Activated CD8-positive, alpha-beta T cell treated with anti-CD3 and anti-CD28 coated beads for 36 hours (primary cell): ENCODE data around the gene RCOR3. TPM values are rescaled to one million over a fixed set of nuclear protein-coding genes. Genes with fewer than 3 reads are reported as not detected.

Experiments
- ATAC-seq: fragments of 200-7000 bp; cut with Tn5 transposase; one replicate; pipeline ENCODE4 v1.10.0; 2021; ENCODE audit warnings: mild to moderate bottlenecking, moderate library complexity
- CTCF ChIA-PET: fragments of 350-600 bp; sonication (Branson Sonifier 250); formaldehyde crosslinking; loops from one replicate; lab custom pipeline; 2021; ENCODE audit warnings: antibody characterized with exemption; lab: Charles Lee
- POLR2A ChIA-PET: fragments of 350-600 bp; sonication (Branson Sonifier 250); formaldehyde crosslinking; loops from one replicate; lab custom pipeline; 2021; ENCODE audit warnings: antibody characterized with exemption; lab: Charles Lee
- DNase-seq: peaks from one replicate; pipeline ENCODE4 v3.0.0-alpha.2; 2020
- H3K27ac Mint-ChIP-seq: one replicate; pipeline ENCODE4 v1.8.0; 2021; ENCODE audit warnings: mild to moderate bottlenecking, mixed read lengths
- H3K27me3 Mint-ChIP-seq: one replicate; pipeline ENCODE4 v1.8.0; 2021; ENCODE audit warnings: mixed read lengths
- H3K36me3 Mint-ChIP-seq: one replicate; pipeline ENCODE4 v1.8.0; 2021; ENCODE audit warnings: low read depth, mixed read lengths
- H3K4me1 Mint-ChIP-seq: one replicate; pipeline ENCODE4 v1.8.0; 2021; ENCODE audit warnings: low read depth, mixed read lengths
- H3K4me3 Mint-ChIP-seq: one replicate; pipeline ENCODE4 v1.8.0; 2021; ENCODE audit warnings: mild to moderate bottlenecking, moderate library complexity, mixed read lengths
- H3K9me3 Mint-ChIP-seq: one replicate; pipeline ENCODE4 v1.8.0; 2021; ENCODE audit warnings: mixed read lengths
- CTCF ChIP-seq: fragments of 200-600 bp; IDR thresholded peaks from one replicate; pipeline ENCODE4 v1.8.0; 2022; ENCODE audit warnings: antibody characterized with exemption, mild to moderate bottlenecking
- intact Hi-C: fragments of 100-400 bp; cut with micrococcal nuclease; formaldehyde crosslinking; loops from one replicate; pipeline ENCODE4 v1.10.0; 2022
- total RNA-seq, 2 experiments: library from RNA; stranded (reverse); gene quantifications; one replicate each; pipeline ENCODE4 v1.2.3, GENCODE V29; 2021

The RCOR3 gene
- total RNA-seq, 2 experiments from 2014 or later: 25.7 to 30.7 TPM

- no peaks in the 10 kb centered on the region for H3K27me3 Mint-ChIP-seq
- peaks cover 28% of the 10 kb centered on the region for H3K36me3 Mint-ChIP-seq
- H3K4me3 Mint-ChIP-seq: no peak overlapping the region
- DNase-seq (no peak), ATAC-seq (no peak)
- intact Hi-C loops: no loop called here
- TF ChIP-seq CTCF: no peak
- ChIA-PET CTCF (interaction anchor here (1.3 to 3.8 kb wide), 8 partner anchors 9 to 177 kb away, joined by 3 to 26 read pairs (median 10); no protein-coding TSS in a partner anchor), POLR2A (interaction anchor here (1.0 to 6.0 kb wide), 5 partner anchors 9 to 177 kb away, joined by 3 to 45 read pairs (median 3); partner anchors contain the start of gene TRAF5)
- peaks cover 86% of the 10 kb centered on the region for H3K4me1 Mint-ChIP-seq
- H3K9me3 Mint-ChIP-seq: no peaks in the 10 kb centered on the region
- peak overlapping the region; percentile 88 for H3K27ac Mint-ChIP-seq
Measured at GRCh38 chr1:211337430-211338223, 78.5 kb downstream of the RCOR3 start.

- TF ChIP-seq CTCF: no peak
- ATAC-seq (no peak), DNase-seq (no peak)
- peaks cover 87% of the 10 kb centered on the region for H3K4me1 Mint-ChIP-seq
- H3K27ac Mint-ChIP-seq: no peak overlapping the region
- intact Hi-C loops: no loop called here
- CTCF ChIA-PET: interaction anchor here (2.1 to 3.7 kb wide), 5 partner anchors 10 to 177 kb away, joined by 6 to 26 read pairs (median 9); no protein-coding TSS in a partner anchor
- H3K4me3 Mint-ChIP-seq: no peak overlapping the region
- POLR2A ChIA-PET: interaction anchor here (1.0 to 6.0 kb wide), 4 partner anchors 9 to 177 kb away, joined by 3 to 45 read pairs (median 5); partner anchors contain the start of gene TRAF5
- no peaks in the 10 kb centered on the region for H3K27me3 Mint-ChIP-seq
- H3K36me3 Mint-ChIP-seq: peaks cover 28% of the 10 kb centered on the region
- no peaks in the 10 kb centered on the region for H3K9me3 Mint-ChIP-seq
Measured at GRCh38 chr1:211338224-211338620, 79.1 kb downstream of the RCOR3 start.

GRCh38 chr1:211339631-211340041 lies 80.5 kb downstream of the RCOR3 start:
- POLR2A ChIA-PET: interaction anchor here (6.0 kb wide), 1 partner anchor 12 kb away, joined by 45 read pairs; the partner anchor contains the start of gene TRAF5
- ATAC-seq: peak; percentile 48
- no peak for TF ChIP-seq CTCF
- CTCF ChIA-PET: interaction anchor here (1.2 to 3.3 kb wide), 5 partner anchors 8 to 175 kb away, joined by 5 to 26 read pairs (median 9); partner anchors contain the start of gene TRAF5
- Mint-ChIP-seq H3K4me1 (peaks cover 92% of the 10 kb centered on the region), H3K4me3 (no peak overlapping the region), H3K27ac (peak overlapping the region; percentile 82), H3K9me3 (no peaks in the 10 kb centered on the region), H3K36me3 (peaks cover 31% of the 10 kb centered on the region), H3K27me3 (no peaks in the 10 kb centered on the region)
- DNase-seq: peak; percentile 65
- intact Hi-C loops: no loop called here

- DNase-seq (no peak), ATAC-seq (no peak)
- Mint-ChIP-seq H3K4me1 (peaks cover 88% of the 10 kb centered on the region), H3K27me3 (no peaks in the 10 kb centered on the region), H3K27ac (peak overlapping the region; percentile 30), H3K36me3 (peaks cover 26% of the 10 kb centered on the region), H3K4me3 (no peak overlapping the region), H3K9me3 (no peaks in the 10 kb centered on the region)
- POLR2A ChIA-PET: interaction anchor here (1.2 to 6.0 kb wide), 2 partner anchors 13 to 46 kb away, joined by 3 to 45 read pairs; partner anchors contain the start of gene TRAF5
- intact Hi-C loops: no loop called here
- no peak for TF ChIP-seq CTCF
- CTCF ChIA-PET: interaction anchor here (0.9 to 3.3 kb wide), 6 partner anchors 12 to 174 kb away, joined by 3 to 26 read pairs (median 8); partner anchors contain the start of gene TRAF5
Measured at GRCh38 chr1:211340622-211341507, 81.7 kb downstream of the RCOR3 start.
